Mucosa of rectum (tissue), 2 donors: ENCODE results near the gene SH3BP1.
A peak's percentile ranks its signal among the peaks of the same experiment; 100 is the strongest.

Experiments used
- H3K27ac ChIP-seq, 2 donors: one replicate each; pipeline ENCODE4 v1.7.0; 2013; ENCODE audit warnings: inconsistent platforms in 2 of 2, low read depth in 2 of 2, low read length in 2 of 2
- H3K27me3 ChIP-seq, 2 donors: one replicate each; pipeline ENCODE4 v1.7.0; 2013; ENCODE audit warnings: low read length in 2 of 2; ENCODE audit not compliant: control insufficient read depth in 2 of 2, insufficient read depth in 2 of 2
- H3K36me3 ChIP-seq, 2 donors: one replicate each; pipeline ENCODE4 v1.7.0; 2013; ENCODE audit warnings: low read length in 2 of 2; ENCODE audit not compliant: control insufficient read depth in 2 of 2, insufficient read depth in 2 of 2
- H3K4me1 ChIP-seq, 2 donors: one replicate each; pipeline ENCODE4 v1.7.0; 2013; ENCODE audit warnings: low read length in 2 of 2, mild to moderate bottlenecking in 1 of 2; ENCODE audit not compliant: control insufficient read depth in 2 of 2, insufficient read depth in 2 of 2
- H3K4me3 ChIP-seq, 2 donors: one replicate each; pipeline ENCODE4 v1.7.0; 2013; ENCODE audit warnings: low read length in 2 of 2
- H3K9ac ChIP-seq, 2 donors: one replicate each; pipeline ENCODE4 v1.7.0; 2013; ENCODE audit warnings: low read length in 2 of 2, low read depth in 1 of 2, mild to moderate bottlenecking in 1 of 2
- H3K9me3 ChIP-seq, 2 donors: one replicate each; pipeline ENCODE4 v1.7.0; 2013; ENCODE audit warnings: low read length in 2 of 2; ENCODE audit not compliant: control insufficient read depth in 2 of 2
- donor health status: healthy.
- donor health status: Normal muscosa, but diverticular disease.

The SH3BP1 gene

DNA sequence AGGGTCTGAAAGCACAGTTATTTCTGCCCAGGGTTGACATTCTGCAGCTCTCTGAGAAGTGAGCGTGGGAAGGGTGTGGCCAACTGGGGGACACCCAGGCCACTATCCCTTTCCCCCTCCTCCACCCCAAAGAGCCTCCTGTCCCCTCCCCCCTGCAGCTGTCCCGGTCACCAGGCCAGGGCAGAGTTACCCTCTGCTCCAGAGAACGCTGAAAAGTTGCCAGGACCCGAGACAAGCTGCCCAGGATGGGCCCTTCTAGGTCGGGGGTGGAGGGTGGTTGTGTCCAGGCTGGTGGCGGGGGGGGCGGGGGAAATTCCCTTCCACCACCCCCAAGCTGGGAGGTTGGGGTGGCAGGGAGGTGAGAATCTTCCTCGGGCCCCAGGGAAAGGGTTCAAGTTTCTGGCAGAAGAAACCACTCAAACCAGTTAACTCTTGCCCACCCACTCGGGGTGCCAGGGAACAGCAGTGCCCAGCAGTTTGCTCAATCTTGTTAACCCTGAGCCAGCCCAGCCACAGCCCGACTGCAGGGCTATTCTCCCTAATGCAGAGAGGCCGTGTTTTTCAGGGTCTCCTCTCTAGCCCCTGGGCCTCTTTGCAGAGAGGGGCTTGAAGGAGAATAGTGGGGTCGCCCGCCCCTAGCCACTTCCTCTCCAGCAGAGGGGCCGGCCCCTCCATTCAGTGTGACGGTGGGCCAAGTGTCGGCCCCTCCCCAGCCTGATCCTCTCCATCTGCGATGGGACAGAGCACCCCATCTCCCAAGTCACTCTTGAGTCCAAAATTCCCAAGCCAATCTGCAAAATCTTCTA, 36.7 kb downstream of the SH3BP1 start:
- H3K4me1 ChIP-seq, result peaks cover 39 to 45% of the 10 kb centered on the region in 2 donors

GRCh38 chr22:37676736-37677492, 37.4 kb downstream of the SH3BP1 start:
- Histone ChIP-seq H3K4me1 (peaks cover 45 to 53% of the 10 kb centered on the region in 2 donors), H3K27me3 (no peaks in the 10 kb centered on the region), H3K4me3 (peak overlapping the region; percentile 60 to 81), H3K36me3 (peaks cover 0 to 3% of the 10 kb centered on the region in 2 donors), H3K9ac (peak overlapping the region; percentile 73 to 78), H3K27ac (peak overlapping the region; percentile 93 to 96), H3K9me3 (no peaks in the 10 kb centered on the region)

More for the DNA sequence above, 36.7 kb downstream of the SH3BP1 start:
- Histone ChIP-seq H3K9me3 (no peaks in the 10 kb centered on the region), H3K4me3 (peak overlapping the region; percentile 60 to 81), H3K36me3 (peaks cover 0 to 3% of the 10 kb centered on the region in 2 donors), H3K9ac (peak overlapping the region; percentile 73 to 78), H3K27ac (peak overlapping the region; percentile 93 to 96), H3K27me3 (no peaks in the 10 kb centered on the region)

GRCh38 chr22:37677493-37677974, 38.1 kb downstream of the SH3BP1 start:
- Histone ChIP-seq H3K9ac (peak overlapping the region; percentile 54 to 73), H3K36me3 (peaks cover 0 to 3% of the 10 kb centered on the region in 2 donors), H3K9me3 (no peaks in the 10 kb centered on the region), H3K27ac (peak overlapping the region; percentile 93 to 96), H3K27me3 (no peaks in the 10 kb centered on the region), H3K4me3 (peak overlapping the region; percentile 60 to 71), H3K4me1 (peaks cover 40 to 53% of the 10 kb centered on the region in 2 donors)

GRCh38 chr22:37678372-37678771, 38.9 kb downstream of the SH3BP1 start:
- H3K4me1 ChIP-seq, result peaks cover 34 to 47% of the 10 kb centered on the region in 2 donors
- peaks cover 0 to 3% of the 10 kb centered on the region in 2 donors for H3K36me3 ChIP-seq
- H3K4me3 ChIP-seq, result no peak overlapping the region

DNA sequence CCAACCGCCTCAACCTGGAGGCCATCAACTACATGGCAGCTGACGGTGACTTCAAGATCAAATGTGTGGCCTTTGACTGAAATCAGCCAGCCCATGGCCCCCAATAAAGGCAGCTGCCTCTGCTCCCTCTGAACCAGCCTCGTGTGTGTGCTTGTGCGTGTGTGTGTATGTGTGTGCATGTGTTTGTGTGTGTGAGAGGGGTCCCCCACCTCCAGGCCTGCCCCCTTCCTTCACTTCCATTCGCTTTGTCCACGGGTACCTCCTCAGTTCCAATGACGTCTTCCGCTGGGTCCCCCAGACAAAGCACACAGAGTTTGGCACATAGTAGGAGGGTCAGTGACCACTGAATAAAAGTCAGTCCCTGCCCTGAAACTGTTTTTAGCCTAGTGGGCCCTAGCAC, 40.2 kb downstream of the SH3BP1 start:
- no peak overlapping the region for H3K27ac ChIP-seq

More at GRCh38 chr22:37678372-37678771, 38.9 kb downstream of the SH3BP1 start:
- Histone ChIP-seq H3K27ac (peak overlapping the region in 1 of 2 donors; percentile 16), H3K9me3 (no peaks in the 10 kb centered on the region), H3K27me3 (no peaks in the 10 kb centered on the region), H3K9ac (peak overlapping the region in 1 of 2 donors; percentile 14)

DNA sequence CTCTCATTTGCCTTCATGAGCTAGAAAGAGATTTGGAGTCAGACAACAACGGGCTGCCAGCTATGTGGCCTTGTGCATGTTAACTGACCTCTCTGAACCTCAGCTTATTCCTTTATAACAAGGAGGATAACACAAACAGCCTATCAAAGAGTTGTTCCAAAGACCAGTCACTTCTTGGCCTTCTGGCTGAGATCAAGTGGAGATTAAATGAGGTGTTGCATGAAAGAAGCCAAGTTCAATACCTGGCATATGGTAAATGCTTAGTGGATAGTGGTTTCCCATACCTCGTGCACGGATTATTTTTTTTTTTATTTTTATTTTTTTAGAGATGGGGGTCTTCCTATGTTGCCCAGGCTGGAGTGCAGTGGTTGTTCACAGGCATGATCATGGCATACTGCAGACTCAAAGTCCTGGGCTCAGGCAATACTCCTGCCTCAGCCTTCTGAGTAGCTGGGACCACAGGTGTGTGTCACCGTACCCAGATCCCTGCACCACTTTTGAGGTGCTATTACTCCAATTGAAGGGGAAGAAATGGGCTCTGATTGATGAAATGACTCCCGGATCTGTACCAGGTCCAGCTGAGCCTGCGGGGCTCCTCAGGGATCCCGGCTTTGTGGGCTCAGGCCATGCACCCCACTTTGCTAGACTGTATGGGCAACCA, 40.9 kb downstream of the SH3BP1 start:
- Histone ChIP-seq H3K27me3 (no peaks in the 10 kb centered on the region), H3K4me1 (peaks cover 26 to 43% of the 10 kb centered on the region in 2 donors), H3K36me3 (peaks cover 0 to 3% of the 10 kb centered on the region in 2 donors), H3K9me3 (no peaks in the 10 kb centered on the region), H3K4me3 (no peak overlapping the region), H3K27ac (no peak overlapping the region), H3K9ac (no peak overlapping the region)

More for the DNA sequence above, 40.2 kb downstream of the SH3BP1 start:
- no peaks in the 10 kb centered on the region for H3K27me3 ChIP-seq
- H3K9me3 ChIP-seq, result no peaks in the 10 kb centered on the region
- H3K4me3 ChIP-seq, result no peak overlapping the region
- H3K36me3 ChIP-seq, result peaks cover 0 to 3% of the 10 kb centered on the region in 2 donors
- no peak overlapping the region for H3K9ac ChIP-seq
- peaks cover 30 to 44% of the 10 kb centered on the region in 2 donors for H3K4me1 ChIP-seq

- Histone ChIP-seq H3K36me3 (peaks cover 0 to 3% of the 10 kb centered on the region in 2 donors), H3K9ac (no peak overlapping the region), H3K4me3 (no peak overlapping the region), H3K27ac (peak overlapping the region in 1 of 2 donors; percentile 10), H3K9me3 (no peaks in the 10 kb centered on the region), H3K4me1 (peaks cover 27 to 45% of the 10 kb centered on the region in 2 donors), H3K27me3 (no peaks in the 10 kb centered on the region)
Measured at GRCh38 chr22:37681001-37681424, 41.5 kb downstream of the SH3BP1 start.

DNA sequence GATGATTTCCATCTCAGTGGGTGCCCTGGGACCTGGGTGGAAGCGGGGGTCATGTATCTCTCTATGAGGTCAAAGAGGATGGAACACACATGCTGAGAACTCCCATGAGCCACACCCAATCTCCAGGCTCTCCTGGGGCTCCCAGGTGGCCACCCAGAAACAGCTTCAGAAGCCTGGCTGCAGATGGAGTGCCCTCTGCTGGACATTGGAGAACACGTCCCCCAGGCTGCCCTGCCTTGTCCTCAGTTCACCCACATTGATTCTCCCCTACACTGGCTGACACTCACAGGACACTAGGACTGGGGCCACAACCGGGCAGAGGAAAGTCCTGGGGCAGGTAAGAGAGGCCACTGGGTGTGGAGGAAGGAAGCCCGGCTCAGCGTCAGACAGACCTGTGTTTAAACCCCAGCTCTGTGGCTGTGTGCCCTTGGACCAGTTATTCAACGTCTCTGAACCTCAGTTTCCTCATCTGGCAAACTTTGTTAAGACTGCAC, 42.1 kb downstream of the SH3BP1 start:
- H3K36me3 ChIP-seq, result peaks cover 0 to 3% of the 10 kb centered on the region in 2 donors
- H3K4me1 ChIP-seq, result peaks cover 25 to 42% of the 10 kb centered on the region in 2 donors
- H3K27me3 ChIP-seq, result no peaks in the 10 kb centered on the region
- no peak overlapping the region for H3K9ac ChIP-seq
- H3K9me3 ChIP-seq, result no peaks in the 10 kb centered on the region
- H3K4me3 ChIP-seq, result no peak overlapping the region
- H3K27ac ChIP-seq, result peak overlapping the region in 1 of 2 donors; percentile 10

GRCh38 chr22:37684803-37685615, 45.5 kb downstream of the SH3BP1 start:
- peaks cover 7 to 14% of the 10 kb centered on the region in 2 donors for H3K36me3 ChIP-seq
- H3K27ac ChIP-seq, result peak overlapping the region; percentile 90 to 92
- H3K9ac ChIP-seq, result peak overlapping the region; percentile 47 to 97
- H3K27me3 ChIP-seq, result no peaks in the 10 kb centered on the region
- no peaks in the 10 kb centered on the region for H3K9me3 ChIP-seq
- H3K4me1 ChIP-seq, result peaks cover 44 to 56% of the 10 kb centered on the region in 2 donors
- H3K4me3 ChIP-seq, result peak overlapping the region; percentile 17 to 44
